22Rv1 (cell line): ENCODE results near the gene DPM3.

Experiments
- CTCF ChIP-seq: fragments of 450-650 bp; IDR thresholded peaks from 2 replicates; pipeline ENCODE4 v1.5.1; 2017; ENCODE audit warnings: mild to moderate bottlenecking
- ZFX ChIP-seq: fragments of 450-650 bp; IDR thresholded peaks from 2 replicates; pipeline ENCODE4 v1.6.1; 2017; ENCODE audit warnings: antibody characterized with exemption, borderline replicate concordance

DNA sequence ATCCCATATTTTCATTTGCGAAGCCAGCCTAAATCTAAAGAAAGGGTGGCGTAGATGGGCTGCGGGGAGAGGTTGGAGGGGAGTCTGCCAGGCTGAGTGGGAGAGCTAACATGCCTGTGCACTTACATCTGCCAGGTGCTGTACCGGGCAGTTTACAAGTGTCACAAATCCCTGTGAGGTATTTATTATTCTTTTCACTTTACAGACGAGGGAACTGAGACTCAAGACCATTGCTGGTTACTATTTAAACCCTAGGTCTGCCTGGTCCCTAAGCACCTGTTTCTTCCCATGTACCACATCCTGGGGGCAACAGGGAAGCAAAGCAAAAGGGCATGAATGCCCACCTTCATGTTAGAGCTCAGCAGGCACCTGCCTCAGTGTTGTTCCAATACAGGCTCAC is 32.0 kb downstream of the DPM3 start:
- no peak for TF ChIP-seq CTCF
- TF ChIP-seq ZFX = no peak
